LoVo (cell line): Measurements from ENCODE around the gene RANBP1.

ENCODE experiments used
- DNase-seq: peaks from one replicate; pipeline ENCODE4 v3.0.0-alpha.2; 2016; ENCODE audit warnings: low spot score

RANBP1 gene

DNA sequence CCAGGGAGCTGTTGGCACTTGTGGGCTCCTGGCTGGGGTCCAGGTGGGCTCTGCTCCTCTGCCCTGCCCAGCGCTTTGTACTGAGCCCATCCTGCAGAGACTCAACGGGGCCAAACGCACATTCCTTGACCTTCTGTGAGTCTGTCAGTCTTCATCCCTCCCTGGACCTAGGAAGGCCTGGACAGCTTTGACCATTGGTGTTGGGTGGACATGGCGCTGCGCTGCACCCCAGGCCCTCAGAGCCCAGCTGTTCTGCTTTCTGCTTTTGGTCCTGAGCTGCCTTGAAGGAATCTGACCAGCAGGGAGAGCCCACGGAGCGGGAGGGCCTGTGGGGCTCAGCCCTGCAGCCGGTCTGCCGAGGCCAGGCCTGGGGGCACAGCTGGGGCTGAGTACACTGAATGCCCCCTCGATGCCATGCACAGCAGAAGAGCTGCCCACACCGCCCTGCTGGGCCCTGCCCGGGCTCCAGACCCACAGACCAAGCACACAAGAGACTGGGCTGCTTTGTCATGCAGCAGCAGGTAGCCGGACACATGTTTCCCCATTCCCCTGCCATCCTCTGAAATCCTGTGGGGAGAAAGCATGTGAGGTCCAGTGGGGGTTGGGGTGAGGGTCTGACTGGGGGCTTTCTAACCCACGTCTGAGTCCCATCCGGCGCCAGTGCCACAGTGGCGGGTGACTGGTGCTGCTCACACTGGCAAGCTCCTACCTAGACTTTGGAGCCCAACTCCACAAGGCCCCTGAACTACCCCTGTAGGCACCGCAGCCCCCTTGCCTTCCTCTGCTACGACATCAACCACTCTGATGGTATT is 59.1 kb downstream of the RANBP1 start:
- no peak for DNase-seq

DNA sequence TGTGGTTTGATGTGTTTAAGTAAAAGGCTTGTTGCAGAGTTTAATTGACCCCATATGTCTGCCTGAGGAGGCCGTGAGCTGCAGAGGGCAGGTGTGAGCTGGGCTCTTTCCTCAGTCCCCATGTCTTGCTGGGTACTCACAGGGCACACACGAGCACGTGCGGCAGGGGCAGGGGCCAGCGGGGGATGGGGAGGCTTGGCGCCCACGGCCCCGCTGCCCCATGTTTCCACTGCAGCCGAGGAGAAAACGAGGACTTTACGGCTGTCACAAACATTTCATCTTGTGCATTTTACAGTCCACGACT is 59.6 kb downstream of the RANBP1 start:
- no peak for DNase-seq

DNA sequence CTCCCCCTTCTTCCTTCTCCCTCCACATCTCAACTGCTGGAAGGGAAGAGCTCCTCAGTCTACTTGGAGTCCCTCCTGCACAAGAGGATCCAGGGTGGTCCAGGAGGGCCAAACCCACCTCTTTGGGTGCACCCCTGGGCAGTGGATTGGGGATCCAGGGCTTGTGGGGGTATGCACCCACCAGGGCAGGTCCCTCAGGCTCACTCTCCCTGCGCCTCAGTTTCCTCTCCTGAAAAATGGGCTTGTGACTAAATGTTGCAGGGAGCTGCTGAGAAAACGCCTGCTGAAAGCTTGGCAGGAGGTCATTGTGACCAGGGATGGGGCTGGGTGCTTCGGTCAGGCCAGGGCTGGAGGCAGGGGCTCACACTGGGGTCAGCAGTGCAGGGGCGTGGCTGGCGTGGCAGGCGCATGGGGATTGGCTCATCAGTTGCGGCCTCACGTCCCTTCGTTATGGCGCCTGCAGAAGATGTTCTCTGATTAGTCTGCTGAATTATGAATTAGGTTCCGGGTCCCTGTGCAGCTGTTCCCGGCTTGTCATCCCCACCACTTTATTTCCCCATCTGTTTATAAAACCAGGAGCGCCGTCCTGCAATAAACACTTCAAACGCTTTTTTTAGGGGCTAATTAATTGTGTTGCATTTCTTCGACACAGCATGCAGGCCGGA is 60.6 kb downstream of the RANBP1 start:
- DNase-seq: no peak
